ENCODE results near the gene CASKIN2.

DNA sequence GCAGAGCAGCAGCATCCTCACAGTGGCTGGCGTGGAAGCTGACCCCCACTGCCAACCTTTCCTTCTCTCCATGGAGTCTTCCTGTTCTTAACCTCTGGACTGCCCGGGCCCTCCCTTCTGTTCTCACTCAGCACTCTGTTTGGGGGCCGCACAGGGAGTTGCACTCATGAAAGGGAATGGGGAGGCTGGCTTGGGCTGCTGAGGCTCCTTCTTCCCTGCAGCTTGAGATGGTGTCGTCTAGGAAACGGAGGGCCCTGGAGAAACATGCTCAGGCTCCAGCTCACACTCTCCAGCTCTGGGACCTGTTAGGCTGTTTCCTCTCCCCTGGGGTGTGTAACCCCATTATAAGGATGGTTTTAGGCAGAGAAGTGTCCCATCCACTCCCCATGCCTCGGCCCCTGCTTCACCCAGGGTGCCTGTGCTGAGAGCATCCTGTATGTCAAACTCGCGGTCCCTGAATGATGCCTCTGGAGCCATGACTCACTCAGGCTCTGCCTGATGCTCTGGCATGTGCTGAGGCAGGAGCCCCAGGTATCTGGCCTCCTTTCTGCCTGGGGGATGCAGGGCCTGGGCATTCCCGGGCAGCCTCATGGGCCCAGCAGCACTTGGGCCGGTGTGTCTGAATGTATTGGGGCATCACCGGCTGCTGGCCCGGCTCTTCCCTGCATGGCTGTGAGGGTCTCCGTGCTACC is 40.0 kb downstream of the CASKIN2 start:
- TF ChIP-seq, protein P1, sequence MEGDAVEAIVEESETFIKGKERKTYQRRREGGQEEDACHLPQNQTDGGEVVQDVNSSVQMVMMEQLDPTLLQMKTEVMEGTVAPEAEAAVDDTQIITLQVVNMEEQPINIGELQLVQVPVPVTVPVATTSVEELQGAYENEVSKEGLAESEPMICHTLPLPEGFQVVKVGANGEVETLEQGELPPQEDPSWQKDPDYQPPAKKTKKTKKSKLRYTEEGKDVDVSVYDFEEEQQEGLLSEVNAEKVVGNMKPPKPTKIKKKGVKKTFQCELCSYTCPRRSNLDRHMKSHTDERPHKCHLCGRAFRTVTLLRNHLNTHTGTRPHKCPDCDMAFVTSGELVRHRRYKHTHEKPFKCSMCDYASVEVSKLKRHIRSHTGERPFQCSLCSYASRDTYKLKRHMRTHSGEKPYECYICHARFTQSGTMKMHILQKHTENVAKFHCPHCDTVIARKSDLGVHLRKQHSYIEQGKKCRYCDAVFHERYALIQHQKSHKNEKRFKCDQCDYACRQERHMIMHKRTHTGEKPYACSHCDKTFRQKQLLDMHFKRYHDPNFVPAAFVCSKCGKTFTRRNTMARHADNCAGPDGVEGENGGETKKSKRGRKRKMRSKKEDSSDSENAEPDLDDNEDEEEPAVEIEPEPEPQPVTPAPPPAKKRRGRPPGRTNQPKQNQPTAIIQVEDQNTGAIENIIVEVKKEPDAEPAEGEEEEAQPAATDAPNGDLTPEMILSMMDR (conservative IDR thresholded peaks at IDR 0.05 in 1 of 2, IDR thresholded peaks at IDR 0.05 in 1 of 2; ENCODE audit: extremely low read depth in 1 of 2, insufficient read depth in 1 of 2, low read depth in 1 of 2, low read length in 2 of 2): no peak
- TF ChIP-seq EZH2 (IDR thresholded peaks at IDR 0.05; ENCODE audit: borderline replicate concordance, low read length): no peak

All from mammary epithelial cell (primary cell).